SW480 (cell line): ENCODE data around the gene APPL2.

ENCODE experiments used
- DNase-seq: peaks from one replicate; pipeline ENCODE4 v3.0.0-alpha.2; 2016; ENCODE audit warnings: low spot score

Gene APPL2, protein sequence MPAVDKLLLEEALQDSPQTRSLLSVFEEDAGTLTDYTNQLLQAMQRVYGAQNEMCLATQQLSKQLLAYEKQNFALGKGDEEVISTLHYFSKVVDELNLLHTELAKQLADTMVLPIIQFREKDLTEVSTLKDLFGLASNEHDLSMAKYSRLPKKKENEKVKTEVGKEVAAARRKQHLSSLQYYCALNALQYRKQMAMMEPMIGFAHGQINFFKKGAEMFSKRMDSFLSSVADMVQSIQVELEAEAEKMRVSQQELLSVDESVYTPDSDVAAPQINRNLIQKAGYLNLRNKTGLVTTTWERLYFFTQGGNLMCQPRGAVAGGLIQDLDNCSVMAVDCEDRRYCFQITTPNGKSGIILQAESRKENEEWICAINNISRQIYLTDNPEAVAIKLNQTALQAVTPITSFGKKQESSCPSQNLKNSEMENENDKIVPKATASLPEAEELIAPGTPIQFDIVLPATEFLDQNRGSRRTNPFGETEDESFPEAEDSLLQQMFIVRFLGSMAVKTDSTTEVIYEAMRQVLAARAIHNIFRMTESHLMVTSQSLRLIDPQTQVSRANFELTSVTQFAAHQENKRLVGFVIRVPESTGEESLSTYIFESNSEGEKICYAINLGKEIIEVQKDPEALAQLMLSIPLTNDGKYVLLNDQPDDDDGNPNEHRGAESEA

GRCh38 chr12:105235732-105236476, at the start of gene APPL2:
Gene APPL2, minus strand, starts transcription at chr12:105236174. Its CDS starts 162 bp downstream, at chr12:105236012.
- DNase-seq: peak; percentile 88

- DNase-seq: no peak
These were observed 49.4 kb upstream of the APPL2 start for GRCh38 chr12:105285378-105285777.

GRCh38 chr12:105281694-105282049, 45.7 kb upstream of the APPL2 start:
- DNase-seq: no peak

DNA sequence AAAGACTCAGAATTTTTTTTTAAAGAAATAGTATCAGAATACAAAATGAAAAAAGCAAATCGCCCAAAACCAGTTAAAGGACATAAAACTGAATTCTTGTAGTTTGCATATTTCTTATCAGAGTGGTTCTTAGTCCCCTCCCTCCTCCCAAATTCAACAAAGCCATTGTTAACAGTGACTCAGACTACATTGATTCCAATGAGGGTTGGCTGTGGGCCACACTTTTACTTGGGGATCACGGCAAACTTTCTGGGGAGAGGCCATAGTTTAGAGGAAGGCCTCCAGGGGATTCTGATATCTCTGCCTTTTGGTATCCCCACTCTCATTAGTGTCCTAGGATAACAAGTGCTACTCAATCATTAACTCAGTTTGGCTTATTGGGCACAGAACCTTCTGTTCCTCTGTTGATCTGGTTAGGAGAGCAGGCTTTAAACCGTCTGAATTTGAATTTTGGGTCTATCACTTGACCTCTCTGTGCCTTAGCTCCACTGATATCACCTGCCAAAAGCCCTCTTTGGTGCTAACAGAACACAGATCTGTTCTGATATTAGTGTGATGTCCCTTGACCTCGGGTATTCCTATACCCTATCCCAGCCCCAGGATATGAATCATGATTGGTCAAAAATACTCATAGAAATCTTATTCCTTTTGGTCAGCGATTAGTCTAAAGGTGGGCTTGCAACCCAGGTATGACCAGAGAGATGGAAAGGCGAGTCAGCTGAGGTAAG, 45.2 kb upstream of the APPL2 start:
- no peak for DNase-seq

DNA sequence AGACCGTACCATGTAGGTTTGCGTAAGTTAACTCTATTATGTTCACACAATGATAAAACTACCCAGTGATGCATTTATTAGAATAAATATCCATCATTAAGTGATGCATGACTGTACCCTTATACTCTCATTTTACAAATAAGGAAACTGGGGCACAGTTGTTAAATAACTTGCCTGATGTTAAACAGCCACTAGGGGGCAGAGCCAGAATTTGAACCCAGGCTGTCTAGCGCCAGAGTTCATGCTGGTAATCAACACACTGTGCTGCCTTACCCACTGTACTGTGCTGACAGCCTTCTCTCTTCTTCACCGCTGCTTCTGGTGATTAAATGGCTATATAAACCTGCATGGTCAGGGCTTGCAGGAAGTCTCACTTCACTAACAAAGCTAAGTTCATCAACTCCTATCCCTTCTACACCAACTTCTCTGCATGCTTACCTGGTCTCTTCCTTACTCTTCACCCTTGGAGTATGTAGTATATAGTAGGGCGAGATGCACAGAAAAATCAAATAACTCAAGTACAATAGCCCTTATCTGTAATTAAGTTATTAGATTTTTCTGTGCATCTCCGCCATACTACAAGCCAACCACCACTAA, 43.6 kb upstream of the APPL2 start:
- no peak for DNase-seq

DNA sequence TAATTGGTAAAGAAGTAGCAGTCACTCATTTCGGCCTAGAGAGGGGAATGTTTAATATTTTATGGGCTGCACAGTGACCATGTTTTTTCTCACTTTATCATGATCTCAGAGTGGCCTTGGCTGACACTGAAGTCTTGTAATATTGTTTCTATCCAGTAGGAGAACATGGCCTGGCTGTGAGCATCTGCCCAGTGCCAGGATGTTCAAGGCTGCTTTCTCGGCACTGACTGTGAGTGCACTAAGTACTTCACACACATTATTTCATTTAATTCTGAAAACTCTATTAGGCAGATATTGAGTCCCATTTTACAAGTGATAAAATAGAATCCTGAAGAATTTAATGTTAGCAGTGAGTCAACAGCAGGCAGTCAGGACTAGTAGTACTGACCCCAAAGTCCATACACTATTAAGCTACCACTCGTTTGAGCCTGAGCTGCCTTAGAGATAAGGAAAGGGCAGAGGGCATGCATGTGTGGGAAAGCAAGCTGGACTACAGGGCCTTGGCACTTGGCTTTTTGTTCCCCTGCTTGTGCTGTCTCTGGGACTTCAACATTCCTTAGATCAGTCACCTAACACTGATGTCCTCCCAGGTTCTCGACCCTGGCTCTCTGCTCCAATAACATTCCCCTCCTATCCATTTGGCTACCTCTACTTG, 42.2 kb upstream of the APPL2 start:
- DNase-seq: no peak

DNA sequence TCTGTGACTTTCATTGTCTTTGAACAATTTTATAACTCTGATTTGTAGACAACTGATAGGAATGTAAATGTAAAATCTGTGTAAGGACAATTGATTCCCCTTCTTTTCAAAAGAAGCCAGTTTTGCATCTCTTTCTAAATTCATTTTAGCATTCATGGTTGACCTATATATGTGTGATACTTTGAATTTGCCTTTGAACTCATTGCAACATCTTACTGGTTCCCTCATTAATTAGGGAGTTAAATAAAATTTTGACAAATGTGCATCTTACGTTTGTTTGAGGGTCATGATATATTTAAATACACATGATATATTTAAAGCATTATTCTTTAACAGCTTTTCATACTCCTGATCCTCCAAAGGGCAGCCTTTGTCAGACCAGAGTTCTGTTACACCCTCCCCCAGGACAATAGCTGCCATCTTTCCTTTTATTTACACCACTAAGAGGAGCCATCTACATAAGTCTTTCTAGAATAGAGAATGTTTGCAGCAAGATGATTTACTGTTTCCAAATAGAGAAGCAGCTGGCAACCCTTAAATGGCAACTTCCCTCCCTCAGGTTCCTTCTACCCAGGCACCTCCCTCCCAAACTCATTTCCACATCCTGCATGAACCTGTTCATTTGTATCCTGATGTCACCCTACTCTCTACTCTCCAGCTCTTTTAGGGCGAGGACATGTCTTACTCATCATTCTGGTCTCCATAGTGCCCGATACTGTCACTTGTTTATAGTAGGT, 40.2 kb upstream of the APPL2 start:
- DNase-seq: no peak

DNA sequence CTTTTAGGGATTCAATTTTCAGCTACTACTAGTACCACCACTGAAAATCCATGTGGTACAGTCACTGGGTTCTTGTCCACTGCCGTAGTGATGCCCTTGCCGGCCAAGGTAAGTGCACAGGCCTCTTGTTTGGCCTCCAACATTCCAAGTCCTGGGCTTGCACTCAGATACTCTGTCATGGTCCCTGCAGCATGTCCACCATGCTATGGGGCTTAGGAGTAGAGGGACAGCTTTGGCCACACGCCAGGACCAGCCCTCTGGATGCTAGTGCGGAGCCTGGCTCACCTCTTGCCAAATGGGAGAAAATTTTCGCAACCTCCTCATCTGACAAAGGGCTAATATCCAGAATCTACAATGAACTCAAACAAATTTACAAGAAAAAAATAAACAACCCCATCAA, 38.6 kb upstream of the APPL2 start:
- no peak for DNase-seq

GRCh38 chr12:105273601-105274000, 37.6 kb upstream of the APPL2 start:
- no peak for DNase-seq

GRCh38 chr12:105272814-105273416, 36.9 kb upstream of the APPL2 start:
- DNase-seq: no peak

- no peak for DNase-seq
These were observed 36.2 kb upstream of the APPL2 start for GRCh38 chr12:105272152-105272551.

DNA sequence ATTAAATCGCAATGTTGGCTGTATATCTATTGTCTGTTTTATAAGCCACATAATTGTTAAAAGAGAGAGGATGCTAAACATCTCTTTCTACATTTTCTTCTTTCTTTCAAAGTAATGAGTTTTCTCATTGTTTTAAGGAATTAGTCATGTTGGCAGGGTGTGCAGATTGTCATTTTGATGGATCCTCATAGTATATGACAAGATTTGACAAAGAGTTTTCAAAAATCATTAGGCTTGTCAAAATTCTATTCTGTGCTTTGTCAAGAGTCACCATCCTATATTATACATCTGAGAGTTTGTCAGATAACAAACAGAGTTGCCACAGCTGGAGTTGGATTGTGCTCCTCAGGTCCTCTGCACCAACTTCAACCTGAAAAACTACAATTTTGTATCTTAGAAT, 35.4 kb upstream of the APPL2 start:
- no peak for DNase-seq

DNA sequence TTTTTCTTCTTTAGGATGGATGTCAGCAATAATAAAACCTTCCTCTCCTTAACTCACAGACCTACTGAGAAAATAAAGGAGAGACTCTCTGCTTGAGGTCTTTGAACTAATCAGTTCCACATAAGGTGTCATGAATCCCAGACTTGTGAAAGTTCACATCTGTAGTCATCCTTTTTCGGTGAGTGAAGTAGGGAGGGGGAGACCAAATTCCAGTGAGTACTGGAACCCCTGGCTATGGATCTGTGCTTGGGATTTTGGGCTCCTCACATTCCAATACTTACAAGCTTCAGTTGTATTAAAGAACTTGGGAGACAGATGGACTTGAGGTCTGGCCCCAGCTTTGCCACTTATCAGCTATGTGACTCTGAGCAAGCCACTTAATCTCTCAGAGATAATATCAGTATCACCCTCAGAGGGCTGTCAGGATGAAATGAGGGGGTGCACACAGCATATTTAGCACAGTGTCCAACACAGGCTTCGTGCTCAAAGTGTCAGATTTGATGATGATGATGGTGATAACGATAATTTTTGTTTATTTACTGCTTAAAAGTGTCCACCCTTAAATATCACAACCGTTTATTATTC, 34.8 kb upstream of the APPL2 start:
- no peak for DNase-seq

DNA sequence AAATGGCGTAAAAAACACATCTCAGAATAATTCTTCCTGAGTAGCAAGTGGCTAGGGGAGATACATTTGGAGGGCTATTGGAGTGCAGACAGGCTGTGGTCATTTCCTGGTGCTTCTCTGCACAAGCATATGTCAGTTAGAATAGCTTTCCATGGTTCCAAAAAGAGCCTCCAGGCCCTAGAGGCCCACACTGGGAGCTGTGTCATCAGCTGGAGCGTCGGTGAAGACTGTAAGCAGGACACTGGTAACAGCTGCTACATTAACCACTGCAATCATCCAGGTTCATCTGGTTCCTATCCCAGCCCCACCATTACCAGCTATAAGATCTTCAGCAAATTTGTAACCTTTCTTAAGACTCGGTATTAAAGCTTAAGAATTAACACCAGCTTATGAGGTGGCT, 31.7 kb upstream of the APPL2 start:
- no peak for DNase-seq

DNA sequence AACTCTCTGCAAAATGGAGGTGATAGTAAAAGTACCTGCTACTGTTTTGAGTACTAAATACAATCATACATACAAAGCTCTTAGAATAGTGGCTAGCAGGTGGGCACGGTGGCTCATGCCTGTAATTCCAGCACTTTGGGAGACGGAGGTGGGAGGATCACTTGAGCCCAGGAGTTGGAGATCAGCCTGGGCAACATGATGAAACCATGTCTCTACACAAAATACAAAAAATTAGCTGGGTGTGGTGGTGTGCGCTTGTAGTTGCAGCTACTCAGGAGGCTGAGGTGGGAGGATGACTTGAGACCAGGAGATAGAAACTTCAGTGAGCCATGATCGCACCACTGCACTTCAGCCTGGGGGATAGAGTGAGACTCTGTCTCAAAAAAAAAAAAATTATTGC, 28.8 kb upstream of the APPL2 start:
- DNase-seq: no peak

- DNase-seq: no peak
These were observed 26.6 kb upstream of the APPL2 start for GRCh38 chr12:105262461-105263184.

DNA sequence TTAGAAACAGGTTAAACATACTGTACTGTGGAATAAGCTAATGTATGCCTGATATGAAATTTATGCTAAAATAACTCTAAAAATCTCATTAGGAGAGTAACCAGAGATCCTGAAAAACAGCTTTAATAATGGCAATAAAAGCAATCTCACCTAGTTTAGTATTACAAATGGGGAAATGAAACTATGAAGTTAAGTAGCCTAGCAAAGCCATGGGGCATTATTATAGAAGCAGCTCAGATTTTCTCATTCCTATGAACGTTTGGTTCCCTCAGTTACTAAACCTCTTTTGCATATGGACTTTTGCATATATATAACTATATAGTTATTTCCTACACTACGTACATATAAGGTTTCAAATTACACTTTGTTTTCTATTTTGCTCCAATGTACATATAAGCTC, 25.0 kb upstream of the APPL2 start:
- no peak for DNase-seq

DNA sequence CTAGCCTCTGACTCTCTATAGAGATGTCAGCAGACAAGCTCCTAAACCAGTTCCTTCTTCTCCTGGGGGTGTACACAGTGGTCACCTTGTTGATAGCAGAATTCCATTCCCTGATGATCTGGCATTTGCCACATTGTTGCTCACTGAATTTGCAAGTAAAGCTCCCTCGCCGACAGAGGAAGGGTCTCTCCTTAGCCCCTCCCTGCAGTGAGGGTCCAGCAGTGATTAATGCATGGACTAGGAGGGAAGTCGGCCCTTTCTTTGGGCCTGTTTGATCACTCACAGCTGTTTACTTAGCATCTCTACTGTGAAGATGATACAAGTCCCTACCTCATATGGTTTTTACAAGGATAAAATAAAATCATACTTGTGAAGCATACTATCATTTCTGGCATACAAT, 23.3 kb upstream of the APPL2 start:
- DNase-seq: no peak

DNA sequence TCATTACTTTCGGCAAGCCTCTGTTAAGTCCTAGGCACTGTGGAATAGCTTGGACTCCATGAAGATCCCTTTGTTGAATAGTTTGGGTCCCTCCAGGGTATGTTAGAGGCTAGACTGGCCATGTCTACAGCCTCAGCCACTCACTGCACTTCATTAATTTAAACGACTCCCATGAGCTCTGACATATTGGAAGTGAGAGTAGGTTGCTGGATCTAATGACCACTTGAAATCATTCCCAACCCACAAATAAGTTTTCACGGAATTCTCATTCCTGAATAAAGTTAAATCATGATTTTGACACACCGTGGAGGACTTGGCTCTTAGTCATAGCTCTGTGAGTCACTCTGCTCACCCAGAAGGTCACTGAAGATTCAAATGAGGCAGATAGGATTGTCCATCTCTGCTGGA, 21.4 kb upstream of the APPL2 start:
- peak; percentile 18 for DNase-seq
